Left lung (tissue), 10 donors: ENCODE results near the gene EPHA7. TPM values are rescaled to one million over a fixed set of nuclear protein-coding genes. Genes with fewer than 3 reads are reported as not detected.
A peak's percentile ranks its signal among the peaks of the same experiment; 100 is the strongest.

Experiments used
- ATAC-seq: fragments of 200-7000 bp; cut with Tn5 transposase; one replicate; pipeline ENCODE4 v1.9.1; 2020; ENCODE audit warnings: moderate library complexity
- DNase-seq, 4 donors: peaks; one replicate each; pipeline ENCODE4 v3.0.0-alpha.2; 2013 to 2020
- H3K27ac ChIP-seq, 2 donors: fragments of 200-600 bp; sonication (generic) in 1 of 2; one replicate each; pipeline versions ENCODE4 v1.5.0 to v1.8.0; 2020 to 2021
- H3K27me3 ChIP-seq, 2 donors: fragments of 200-600 bp; sonication (generic) in 1 of 2; one replicate each; pipeline versions ENCODE4 v1.5.0 to v1.8.0; 2020 to 2021
- H3K36me3 ChIP-seq, 2 donors: fragments of 200-600 bp; sonication (generic) in 1 of 2; one replicate each; pipeline versions ENCODE4 v1.5.0 to v1.8.0; 2020 to 2021
- H3K4me1 ChIP-seq, 2 donors: fragments of 200-600 bp; one replicate each; pipeline ENCODE4 v1.8.0; 2021
- H3K4me3 ChIP-seq, 2 donors: fragments of 200-600 bp; sonication (generic) in 1 of 2; one replicate each; pipeline versions ENCODE4 v1.5.0 to v1.8.0; 2020 to 2021; ENCODE audit warnings: mild to moderate bottlenecking in 1 of 2
- H3K9me3 ChIP-seq, 2 donors: fragments of 200-600 bp; sonication (generic) in 1 of 2; one replicate each; pipeline versions ENCODE4 v1.5.0 to v1.8.0; 2020 to 2021
- intact Hi-C, 2 donors: fragments of 100-400 bp; cut with DNase I; formaldehyde crosslinking; loops; one replicate each; pipeline versions ENCODE4 v1.11.2 to v1.14.2; 2022
- polyA plus RNA-seq, 6 donors: library from polyadenylated mRNA; unstranded; fragments of 120-200 nt; gene quantifications; one replicate each; pipeline ENCODE4 v1.2.1, GENCODE V29; 2013; ENCODE audit not compliant: insufficient read length in 6 of 6
- total RNA-seq, 2 donors: library from RNA; stranded (reverse); fragmentation: NEBNext Ultra II Directional; extraction: Animal tissue kit (Norgen Biotek cat#: 25700); gene quantifications; one replicate each; pipeline ENCODE4 v1.2.1, GENCODE V29; 2021
- TF ChIP-seq, protein P1 (sequence below), 2 donors: fragments of 200-600 bp; sonication (generic) in 1 of 2; IDR thresholded peaks; one replicate each; pipeline versions ENCODE4 v1.5.0 to v1.8.0; 2021; ENCODE audit warnings: antibody characterized with exemption in 2 of 2
- donor health status: DM: no; HTN: yes; CAD: no.
- donor health status: DM: no; HTN: no; CAD: no.

Gene EPHA7
- total and polyA plus RNA-seq, 8 donors: 0.09 to 23.9 (median 19.3) TPM

DNA sequence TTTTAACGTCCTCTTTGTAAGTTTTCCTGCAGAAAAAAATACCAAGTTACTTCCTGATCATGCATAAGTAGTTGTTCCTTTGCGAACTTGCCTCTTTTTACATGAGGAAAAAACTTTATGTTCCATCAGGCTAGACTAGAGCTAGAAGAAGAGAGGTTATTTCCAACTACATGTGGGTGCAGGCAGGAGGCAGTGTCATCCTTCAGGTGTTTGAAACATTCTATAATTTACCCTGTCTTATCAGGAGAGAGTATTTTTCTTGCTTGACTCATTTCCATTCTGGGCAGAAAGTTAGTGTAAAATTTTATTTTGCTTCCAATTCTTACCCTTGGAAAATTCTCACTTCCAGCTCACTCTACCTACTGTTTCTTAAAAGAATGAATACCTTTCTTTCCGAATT lies 28.5 kb upstream of the EPHA7 start:
- no peak for ATAC-seq
- Histone ChIP-seq H3K36me3 (no peaks in the 10 kb centered on the region), H3K27ac (no peak overlapping the region), H3K4me1 (no peaks in the 10 kb centered on the region), H3K4me3 (no peak overlapping the region), H3K9me3 (no peaks in the 10 kb centered on the region), H3K27me3 (no peaks in the 10 kb centered on the region)
- DNase-seq: no peak
- intact Hi-C loops: no loop called here
- TF ChIP-seq, protein P1, sequence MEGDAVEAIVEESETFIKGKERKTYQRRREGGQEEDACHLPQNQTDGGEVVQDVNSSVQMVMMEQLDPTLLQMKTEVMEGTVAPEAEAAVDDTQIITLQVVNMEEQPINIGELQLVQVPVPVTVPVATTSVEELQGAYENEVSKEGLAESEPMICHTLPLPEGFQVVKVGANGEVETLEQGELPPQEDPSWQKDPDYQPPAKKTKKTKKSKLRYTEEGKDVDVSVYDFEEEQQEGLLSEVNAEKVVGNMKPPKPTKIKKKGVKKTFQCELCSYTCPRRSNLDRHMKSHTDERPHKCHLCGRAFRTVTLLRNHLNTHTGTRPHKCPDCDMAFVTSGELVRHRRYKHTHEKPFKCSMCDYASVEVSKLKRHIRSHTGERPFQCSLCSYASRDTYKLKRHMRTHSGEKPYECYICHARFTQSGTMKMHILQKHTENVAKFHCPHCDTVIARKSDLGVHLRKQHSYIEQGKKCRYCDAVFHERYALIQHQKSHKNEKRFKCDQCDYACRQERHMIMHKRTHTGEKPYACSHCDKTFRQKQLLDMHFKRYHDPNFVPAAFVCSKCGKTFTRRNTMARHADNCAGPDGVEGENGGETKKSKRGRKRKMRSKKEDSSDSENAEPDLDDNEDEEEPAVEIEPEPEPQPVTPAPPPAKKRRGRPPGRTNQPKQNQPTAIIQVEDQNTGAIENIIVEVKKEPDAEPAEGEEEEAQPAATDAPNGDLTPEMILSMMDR (IDR thresholded peaks at IDR 0.05): no peak

DNA sequence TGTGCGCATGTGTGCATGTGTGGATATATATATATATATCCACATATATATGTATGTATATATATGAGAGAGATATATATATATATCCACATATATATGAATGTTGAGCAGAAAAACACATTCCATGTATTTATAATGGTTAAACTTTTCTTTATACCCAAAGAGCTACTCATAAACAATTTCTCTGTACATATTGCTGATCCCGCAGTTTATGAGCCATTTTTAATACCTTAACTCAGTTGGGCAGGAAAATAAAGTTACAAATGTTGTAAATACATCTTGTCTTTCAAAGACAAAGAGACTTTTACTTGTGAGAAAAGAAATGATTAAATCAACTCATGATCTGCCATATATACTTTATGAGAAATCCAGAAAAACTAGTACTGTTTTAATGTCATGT lies 18.1 kb upstream of the EPHA7 start:
- intact Hi-C loops: no loop called here
- TF ChIP-seq, protein P1 (IDR thresholded peaks at IDR 0.05): no peak
- no peak overlapping the region for H3K27ac ChIP-seq

DNA sequence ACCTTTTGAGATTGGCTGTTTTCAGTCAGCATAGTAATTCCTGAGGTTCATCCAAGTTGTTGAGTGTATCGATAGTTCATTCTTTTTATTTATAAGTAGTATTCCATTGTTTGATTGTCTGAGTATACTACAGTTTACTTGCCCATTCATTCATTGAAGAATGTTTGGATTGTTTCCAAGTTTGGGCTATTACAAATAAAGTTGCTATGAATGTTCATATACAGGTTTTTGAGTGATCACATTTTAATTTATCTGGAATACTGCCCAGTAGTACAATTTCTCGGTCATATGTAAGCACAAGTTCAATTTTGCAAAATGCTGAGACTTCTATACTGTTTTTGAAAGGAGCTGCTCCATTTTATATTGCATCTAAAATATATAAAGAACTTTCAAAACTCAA lies 14.2 kb upstream of the EPHA7 start:
- Histone ChIP-seq H3K36me3 (no peaks in the 10 kb centered on the region), H3K4me3 (no peak overlapping the region), H3K4me1 (no peaks in the 10 kb centered on the region), H3K27ac (no peak overlapping the region), H3K27me3 (no peaks in the 10 kb centered on the region), H3K9me3 (no peaks in the 10 kb centered on the region)
- DNase-seq (no peak), ATAC-seq (no peak)
- intact Hi-C loops: no loop called here
- TF ChIP-seq, protein P1 (IDR thresholded peaks at IDR 0.05): no peak

More for the DNA sequence above, 18.1 kb upstream of the EPHA7 start:
- Histone ChIP-seq H3K4me3 (no peak overlapping the region), H3K4me1 (no peaks in the 10 kb centered on the region), H3K9me3 (no peaks in the 10 kb centered on the region), H3K27me3 (no peaks in the 10 kb centered on the region), H3K36me3 (no peaks in the 10 kb centered on the region)
- DNase-seq (no peak), ATAC-seq (no peak)

DNA sequence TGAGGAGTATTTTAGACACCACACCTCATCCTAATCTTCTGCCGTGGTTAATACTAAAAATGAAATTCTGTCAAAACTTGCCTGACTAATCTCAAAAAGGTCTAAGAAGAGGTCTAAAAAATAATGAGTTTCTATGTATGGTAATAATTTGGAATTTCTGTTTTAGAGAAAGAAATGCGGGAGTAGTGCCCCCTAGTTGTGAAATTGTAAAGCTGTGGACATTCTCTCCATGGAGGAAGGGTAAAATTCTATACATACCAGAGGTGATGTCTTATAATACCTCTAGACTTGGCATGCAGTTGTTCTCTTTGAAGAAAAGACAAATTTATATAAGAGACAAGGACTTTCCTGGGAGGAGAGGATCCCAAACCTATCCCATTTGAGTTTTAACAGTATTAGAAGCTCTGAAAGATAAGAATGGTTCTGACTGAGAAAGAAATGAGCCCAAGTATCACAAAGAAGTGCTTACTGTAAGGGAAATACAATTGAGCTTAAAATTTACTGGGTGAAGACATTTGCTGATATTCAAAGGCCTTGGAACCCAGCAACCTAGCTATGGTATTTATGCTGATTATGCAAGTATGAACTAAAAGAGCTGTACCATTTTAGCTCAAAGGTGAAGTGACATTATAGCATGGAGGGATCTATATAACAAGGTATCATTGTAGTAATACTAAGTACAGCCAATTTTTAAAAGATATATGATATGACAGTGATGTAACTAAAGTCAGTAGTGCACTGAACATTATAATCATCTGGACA lies 5.1 kb upstream of the EPHA7 start:
- intact Hi-C loops: no loop called here
- ATAC-seq: no peak
- DNase-seq: peak in 1 of 4 donors; percentile 15
- Histone ChIP-seq H3K27me3 (peaks cover 26 to 49% of the 10 kb centered on the region in 2 donors), H3K27ac (no peak overlapping the region), H3K4me1 (peaks cover 0 to 8% of the 10 kb centered on the region in 2 donors), H3K4me3 (no peak overlapping the region), H3K9me3 (no peaks in the 10 kb centered on the region), H3K36me3 (no peaks in the 10 kb centered on the region)
- TF ChIP-seq, protein P1 (IDR thresholded peaks at IDR 0.05): peak; percentile 30

DNA sequence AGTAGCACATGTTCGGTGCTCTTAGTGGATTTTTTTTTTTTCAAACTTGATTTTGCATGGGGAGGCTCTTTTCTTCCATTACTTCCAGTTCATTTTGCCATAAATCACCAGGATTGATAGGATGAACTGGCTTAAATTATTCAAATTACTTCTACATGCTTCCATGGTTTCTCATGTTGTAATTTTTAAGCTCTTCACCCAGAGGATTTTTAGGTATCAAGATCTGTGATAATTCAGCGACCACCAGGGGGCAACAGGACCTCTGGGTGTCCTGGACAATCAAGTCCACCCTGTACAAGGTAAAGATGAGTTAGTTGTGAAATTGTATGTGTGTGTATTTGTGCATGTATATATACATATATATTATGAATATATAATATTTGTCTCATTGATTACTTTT lies 4.2 kb upstream of the EPHA7 start:
- Histone ChIP-seq H3K36me3 (no peaks in the 10 kb centered on the region), H3K27me3 (peaks cover 32 to 58% of the 10 kb centered on the region in 2 donors), H3K4me3 (no peak overlapping the region), H3K4me1 (peaks cover 1 to 17% of the 10 kb centered on the region in 2 donors), H3K9me3 (no peaks in the 10 kb centered on the region), H3K27ac (no peak overlapping the region)
- intact Hi-C loops: no loop called here
- DNase-seq (peak in 1 of 4 donors; percentile 69), ATAC-seq (no peak)
- TF ChIP-seq, protein P1 (IDR thresholded peaks at IDR 0.05): no peak
